ENCODE measurements around the gene SCGN. TPM values are rescaled to one million over a fixed set of nuclear protein-coding genes. Genes with fewer than 3 reads are reported as not detected.

The SCGN gene
- polyA plus RNA-seq, 3 donors, result not detected

DNA sequence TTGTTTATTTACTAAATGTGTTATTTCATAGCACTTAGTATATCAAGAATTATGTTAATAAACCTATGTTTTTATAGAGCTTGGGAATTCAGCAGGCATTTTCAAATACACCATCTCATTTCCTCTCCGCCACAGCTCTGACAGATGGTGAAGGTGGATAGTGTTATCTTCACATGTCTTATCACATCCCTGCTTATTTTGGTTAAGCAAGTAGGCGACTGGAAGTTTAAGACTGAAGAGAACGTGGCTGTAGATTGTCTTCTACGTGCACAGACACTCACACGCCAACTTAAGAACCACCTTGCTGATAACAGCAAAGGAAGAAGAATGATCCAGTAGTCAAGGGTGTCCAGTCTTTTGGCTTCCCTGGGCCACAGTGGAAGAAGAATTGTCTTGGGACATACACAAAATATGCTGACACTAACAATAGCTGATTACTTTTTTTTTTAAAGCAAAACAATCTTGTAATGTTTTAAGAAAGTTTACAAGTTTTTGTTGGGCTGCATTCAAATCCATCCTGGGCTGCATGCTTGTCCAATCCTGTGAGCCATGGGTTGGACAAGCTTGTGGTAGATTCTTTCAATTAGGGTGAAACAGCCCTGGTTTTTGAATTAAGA lies 43.3 kb upstream of the SCGN start:
- H3K4me2 ChIP-seq (replicated peaks; ENCODE audit: extremely low read depth, low read length, poor library complexity, severe bottlenecking), result no peak overlapping the region
- Mint-ChIP-seq H3K4me1 (peaks cover 2% of the 10 kb centered on the region), H3K27ac (no peak overlapping the region), H3K27me3 (ENCODE audit: low read depth in 3 of 3) (no peaks in the 10 kb centered on the region), H3K36me3 (no peaks in the 10 kb centered on the region), H3K9me3 (no peaks in the 10 kb centered on the region), H3K4me3 (no peak overlapping the region)
- no peak overlapping the region for H3K9ac ChIP-seq (ENCODE audit: insufficient read depth, low read length, poor library complexity, severe bottlenecking)
- intact Hi-C loops (cut with micrococcal nuclease), result loop anchor here in 1 of 2 donors (10.0 kb wide), 1 partner anchor 344 kb away; no protein-coding TSS in a partner anchor
- no peaks in the 10 kb centered on the region for H3K9me3 ChIP-seq (replicated peaks in 1 of 2; ENCODE audit: control insufficient read depth in 1 of 2, insufficient read depth in 1 of 2, low read length in 2 of 2)
- H3K27ac ChIP-seq (ENCODE audit: low read depth in 1 of 2, low read length in 2 of 2), result no peak overlapping the region
- H4K20me1 ChIP-seq (ENCODE audit: insufficient read depth, low read length), result no peaks in the 10 kb centered on the region
- no peaks in the 10 kb centered on the region for H3K79me2 ChIP-seq (ENCODE audit: insufficient read depth, low read length)
- H3K36me3 ChIP-seq (replicated peaks in 1 of 2; ENCODE audit: control insufficient read depth in 1 of 2, insufficient read depth in 2 of 2, low read length in 2 of 2), result no peaks in the 10 kb centered on the region
- no peak for DNase-seq
- no CpG with 5 or more reads among the region's 5 CpGs for WGBS (ENCODE audit: insufficient coverage)
- no peaks in the 10 kb centered on the region for H3K27me3 ChIP-seq (ENCODE audit: control insufficient read depth in 2 of 2, insufficient read depth in 2 of 2, low read length in 2 of 2)
- TF ChIP-seq, protein P1, sequence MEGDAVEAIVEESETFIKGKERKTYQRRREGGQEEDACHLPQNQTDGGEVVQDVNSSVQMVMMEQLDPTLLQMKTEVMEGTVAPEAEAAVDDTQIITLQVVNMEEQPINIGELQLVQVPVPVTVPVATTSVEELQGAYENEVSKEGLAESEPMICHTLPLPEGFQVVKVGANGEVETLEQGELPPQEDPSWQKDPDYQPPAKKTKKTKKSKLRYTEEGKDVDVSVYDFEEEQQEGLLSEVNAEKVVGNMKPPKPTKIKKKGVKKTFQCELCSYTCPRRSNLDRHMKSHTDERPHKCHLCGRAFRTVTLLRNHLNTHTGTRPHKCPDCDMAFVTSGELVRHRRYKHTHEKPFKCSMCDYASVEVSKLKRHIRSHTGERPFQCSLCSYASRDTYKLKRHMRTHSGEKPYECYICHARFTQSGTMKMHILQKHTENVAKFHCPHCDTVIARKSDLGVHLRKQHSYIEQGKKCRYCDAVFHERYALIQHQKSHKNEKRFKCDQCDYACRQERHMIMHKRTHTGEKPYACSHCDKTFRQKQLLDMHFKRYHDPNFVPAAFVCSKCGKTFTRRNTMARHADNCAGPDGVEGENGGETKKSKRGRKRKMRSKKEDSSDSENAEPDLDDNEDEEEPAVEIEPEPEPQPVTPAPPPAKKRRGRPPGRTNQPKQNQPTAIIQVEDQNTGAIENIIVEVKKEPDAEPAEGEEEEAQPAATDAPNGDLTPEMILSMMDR (IDR thresholded peaks at IDR 0.05), result no peak
- no peak overlapping the region for H3K4me3 ChIP-seq (replicated peaks in 1 of 3; ENCODE audit: low read depth in 2 of 3, low read length in 3 of 3)
- no peaks in the 10 kb centered on the region for H3K4me1 ChIP-seq (ENCODE audit: control insufficient read depth in 1 of 2, insufficient read depth in 2 of 2, low read length in 2 of 2)
- H2AFZ ChIP-seq (ENCODE audit: insufficient read depth, low read depth, low read length, poor library complexity, severe bottlenecking), result no peak overlapping the region

DNA sequence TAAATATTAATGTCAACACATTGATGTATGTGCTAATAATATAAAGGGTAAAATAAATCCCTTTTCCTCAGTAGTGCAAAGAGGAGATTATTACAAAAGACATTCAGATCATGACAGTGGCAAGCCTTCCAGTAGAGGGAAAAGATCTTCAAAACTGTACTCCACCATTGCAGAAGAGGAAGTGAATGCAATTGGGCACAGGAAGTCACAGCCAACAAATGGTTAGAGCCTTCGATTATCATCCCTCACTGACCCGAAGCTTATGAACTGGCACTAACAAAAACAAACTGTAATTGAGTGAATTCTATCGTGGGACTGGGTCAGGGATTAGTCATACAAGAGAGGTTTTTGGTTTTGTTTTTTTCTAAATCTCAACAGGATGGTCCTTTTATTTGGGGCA lies 39.3 kb upstream of the SCGN start:
- Mint-ChIP-seq H3K36me3 (no peaks in the 10 kb centered on the region), H3K9me3 (no peaks in the 10 kb centered on the region), H3K4me1 (peaks cover 2% of the 10 kb centered on the region), H3K27ac (no peak overlapping the region), H3K27me3 (ENCODE audit: low read depth in 3 of 3) (no peaks in the 10 kb centered on the region), H3K4me3 (no peak overlapping the region)
- Histone ChIP-seq H3K27ac (ENCODE audit: low read depth in 1 of 2, low read length in 2 of 2) (no peak overlapping the region), H4K20me1 (ENCODE audit: insufficient read depth, low read length) (no peaks in the 10 kb centered on the region), H3K27me3 (ENCODE audit: control insufficient read depth in 2 of 2, insufficient read depth in 2 of 2, low read length in 2 of 2) (no peaks in the 10 kb centered on the region), H3K36me3 (replicated peaks in 1 of 2; ENCODE audit: control insufficient read depth in 1 of 2, insufficient read depth in 2 of 2, low read length in 2 of 2) (no peaks in the 10 kb centered on the region), H3K79me2 (ENCODE audit: insufficient read depth, low read length) (no peaks in the 10 kb centered on the region), H3K9ac (ENCODE audit: insufficient read depth, low read length, poor library complexity, severe bottlenecking) (no peak overlapping the region), H3K4me3 (replicated peaks in 1 of 3; ENCODE audit: low read depth in 2 of 3, low read length in 3 of 3) (no peak overlapping the region), H3K4me2 (replicated peaks; ENCODE audit: extremely low read depth, low read length, poor library complexity, severe bottlenecking) (no peak overlapping the region), H2AFZ (ENCODE audit: insufficient read depth, low read depth, low read length, poor library complexity, severe bottlenecking) (no peak overlapping the region), H3K4me1 (ENCODE audit: control insufficient read depth in 1 of 2, insufficient read depth in 2 of 2, low read length in 2 of 2) (no peaks in the 10 kb centered on the region), H3K9me3 (replicated peaks in 1 of 2; ENCODE audit: control insufficient read depth in 1 of 2, insufficient read depth in 1 of 2, low read length in 2 of 2) (no peaks in the 10 kb centered on the region)
- WGBS (ENCODE audit: insufficient coverage), result no CpG with 5 or more reads among the region's 3 CpGs
- TF ChIP-seq, protein P1 (IDR thresholded peaks at IDR 0.05), result no peak
- no peak for DNase-seq
- intact Hi-C loops (cut with micrococcal nuclease), result no loop called here

Measured in CD14-positive monocyte (primary cell).